Measurements from ENCODE around the gene LRP6.

GRCh38 chr12:12094481-12094880, 172.4 kb downstream of the LRP6 start:
- TF ChIP-seq CTCF (IDR thresholded peaks at IDR 0.05): no peak
- TF ChIP-seq POLR2A (IDR thresholded peaks at IDR 0.05): no peak
